Mammary epithelial cell (primary cell): ENCODE measurements around the gene PIK3AP1.

ENCODE experiments used
- EZH2 ChIP-seq: IDR thresholded peaks from 2 replicates; pipeline ENCODE4 v1.6.1; 2012; ENCODE audit warnings: low read length, inconsistent platforms, borderline replicate concordance
- TF ChIP-seq, protein P1 (sequence below), 2 donors: IDR thresholded peaks in 1 of 2; conservative IDR thresholded peaks in 1 of 2; 2 replicates each; pipeline ENCODE4 v1.5.1; 2011 to 2012; ENCODE audit warnings: inconsistent platforms in 2 of 2, low read length in 2 of 2, mild to moderate bottlenecking in 2 of 2, control low read depth in 1 of 2, low read depth in 1 of 2; ENCODE audit not compliant: insufficient read depth in 1 of 2; ENCODE audit errors: extremely low read depth in 1 of 2

DNA sequence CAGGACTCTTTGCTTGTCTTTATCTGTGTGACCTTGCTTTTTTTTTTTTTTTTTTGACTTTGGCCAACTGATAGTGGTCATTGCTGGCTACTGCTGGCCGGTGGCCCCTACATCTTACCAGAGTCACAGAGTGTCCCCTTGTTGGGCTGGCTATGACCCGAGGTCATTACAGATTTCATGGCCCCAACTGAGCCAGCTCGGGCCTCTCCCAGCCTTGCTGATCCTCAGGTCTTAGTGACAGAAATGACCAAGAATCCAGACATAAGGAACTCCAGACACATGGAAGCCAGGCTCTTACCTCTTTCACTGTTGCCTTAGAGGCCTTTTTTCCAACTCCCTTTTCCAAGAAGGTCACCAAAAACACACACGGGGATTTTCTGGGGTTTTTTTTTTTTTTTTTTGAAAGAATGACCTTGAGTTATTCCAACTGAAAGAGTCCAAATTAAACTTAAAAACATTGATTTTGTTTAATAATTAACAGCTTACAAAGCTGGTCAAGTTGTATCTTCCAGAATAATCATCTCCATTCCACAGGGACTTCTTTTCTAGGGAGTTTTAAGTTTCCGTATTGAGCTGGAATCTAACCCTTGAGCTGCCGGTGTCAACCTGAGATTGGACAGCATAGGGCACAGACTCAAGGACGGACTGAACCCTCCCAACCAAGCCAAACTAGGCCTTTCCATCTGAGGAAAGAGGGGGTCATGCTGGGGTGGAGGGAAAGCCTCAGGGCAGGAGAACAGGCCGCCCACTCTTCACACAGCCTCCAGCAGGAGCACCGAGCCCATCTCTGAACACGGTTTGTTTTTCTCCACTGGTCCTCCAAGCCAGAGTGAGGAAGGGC is 43.8 kb downstream of the PIK3AP1 start:
- TF ChIP-seq, protein P1, sequence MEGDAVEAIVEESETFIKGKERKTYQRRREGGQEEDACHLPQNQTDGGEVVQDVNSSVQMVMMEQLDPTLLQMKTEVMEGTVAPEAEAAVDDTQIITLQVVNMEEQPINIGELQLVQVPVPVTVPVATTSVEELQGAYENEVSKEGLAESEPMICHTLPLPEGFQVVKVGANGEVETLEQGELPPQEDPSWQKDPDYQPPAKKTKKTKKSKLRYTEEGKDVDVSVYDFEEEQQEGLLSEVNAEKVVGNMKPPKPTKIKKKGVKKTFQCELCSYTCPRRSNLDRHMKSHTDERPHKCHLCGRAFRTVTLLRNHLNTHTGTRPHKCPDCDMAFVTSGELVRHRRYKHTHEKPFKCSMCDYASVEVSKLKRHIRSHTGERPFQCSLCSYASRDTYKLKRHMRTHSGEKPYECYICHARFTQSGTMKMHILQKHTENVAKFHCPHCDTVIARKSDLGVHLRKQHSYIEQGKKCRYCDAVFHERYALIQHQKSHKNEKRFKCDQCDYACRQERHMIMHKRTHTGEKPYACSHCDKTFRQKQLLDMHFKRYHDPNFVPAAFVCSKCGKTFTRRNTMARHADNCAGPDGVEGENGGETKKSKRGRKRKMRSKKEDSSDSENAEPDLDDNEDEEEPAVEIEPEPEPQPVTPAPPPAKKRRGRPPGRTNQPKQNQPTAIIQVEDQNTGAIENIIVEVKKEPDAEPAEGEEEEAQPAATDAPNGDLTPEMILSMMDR (conservative IDR thresholded peaks at IDR 0.05 in 1 of 2, IDR thresholded peaks at IDR 0.05 in 1 of 2; ENCODE audit: extremely low read depth in 1 of 2, insufficient read depth in 1 of 2, low read depth in 1 of 2, low read length in 2 of 2), result no peak
- no peak for TF ChIP-seq EZH2
